ENCODE measurements around the gene HOXB2. TPM values are rescaled to one million over a fixed set of nuclear protein-coding genes. Genes with fewer than 3 reads are reported as not detected.
"Not testable (repeated sequence)": the region's sequence is repeated elsewhere in the genome, so short reads cannot be mapped to it uniquely, and the experiment has no call there.

HOXB2 gene
- total RNA-seq, 1 experiment from 2014 or later: 13.5 TPM

DNA sequence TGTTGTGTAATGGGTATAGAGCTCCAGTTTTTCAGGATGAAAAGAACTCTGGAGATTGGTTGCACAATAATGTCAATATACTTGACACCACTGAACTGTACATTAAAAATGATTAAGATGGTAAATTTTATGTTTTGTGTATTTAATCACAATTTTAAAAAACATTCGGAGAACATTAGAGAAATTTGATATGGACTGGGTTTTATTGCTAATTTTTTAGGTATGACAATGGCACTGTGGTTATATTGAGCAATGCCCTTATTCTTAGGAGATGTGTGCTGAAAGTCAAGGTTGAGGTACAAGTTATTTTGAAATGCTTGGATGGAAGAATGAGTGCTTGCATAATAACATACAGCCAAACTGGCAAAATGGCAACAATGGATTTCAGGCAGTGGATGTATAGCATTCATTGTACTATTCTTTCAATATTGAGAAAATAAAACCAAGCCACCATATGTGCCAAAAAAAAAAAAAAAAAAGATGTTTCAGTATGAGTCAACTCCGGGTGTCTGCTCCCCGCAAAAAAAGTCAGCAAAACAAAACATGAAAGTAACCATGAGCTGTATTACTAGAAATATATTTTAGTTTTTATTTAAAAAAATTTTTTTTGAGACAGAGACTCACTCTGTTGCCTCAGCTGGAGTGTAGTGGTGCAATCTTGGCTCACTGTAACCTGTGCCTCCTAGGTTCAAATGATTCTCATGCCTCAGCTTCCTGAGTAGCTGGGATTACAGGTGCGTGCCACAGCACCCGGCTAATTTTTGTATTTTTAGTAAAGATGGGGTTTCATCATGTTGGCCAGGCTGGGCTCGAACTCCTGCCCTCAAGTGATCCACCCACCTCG is 33.9 kb downstream of the HOXB2 start:
- DNase-seq (ENCODE audit: low read depth): no peak
- in situ Hi-C loops (cut with HindIII; ENCODE audit: low pct_unique_long_range_greater_than_20kb, low sequenced_read_pairs): no loop called here

DNA sequence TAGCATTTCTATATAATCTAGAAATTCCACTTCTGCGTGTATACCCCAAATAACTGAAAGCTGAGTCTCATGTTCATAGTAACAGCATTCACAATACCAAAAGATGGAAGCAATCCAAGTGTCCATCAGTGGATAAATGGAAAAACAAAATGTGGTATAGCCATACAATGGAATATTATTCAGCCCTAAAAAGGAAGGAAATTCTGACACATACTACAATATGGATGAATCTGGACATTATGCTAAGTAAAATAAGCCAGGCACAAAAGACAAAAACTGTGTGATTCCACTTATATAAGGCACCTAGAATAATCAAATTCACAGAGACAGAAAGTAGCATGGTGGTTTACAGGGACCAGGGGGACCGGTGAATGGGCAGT is 34.5 kb downstream of the HOXB2 start:
- in situ Hi-C loops (cut with HindIII; ENCODE audit: low pct_unique_long_range_greater_than_20kb, low sequenced_read_pairs): no loop called here
- DNase-seq (ENCODE audit: low read depth): no peak

DNA sequence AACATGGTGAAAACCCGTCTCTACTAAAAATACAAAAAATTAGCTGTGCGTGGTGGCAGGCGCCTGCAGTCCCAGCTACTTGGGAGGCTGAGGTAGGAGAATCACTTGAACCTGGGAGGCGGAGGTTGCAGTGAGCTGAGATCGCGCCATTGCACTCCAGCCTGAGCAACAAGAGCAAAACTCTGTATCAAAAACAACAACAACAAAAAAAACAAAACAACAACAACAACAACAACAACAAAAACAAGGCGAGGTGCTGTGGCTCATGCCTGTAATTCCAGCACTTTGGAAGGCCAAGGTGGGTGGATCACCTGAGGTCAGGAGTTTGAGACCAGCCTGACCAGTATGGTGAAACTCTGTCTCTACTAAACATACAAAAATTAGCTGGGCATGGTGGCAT is 35.2 kb downstream of the HOXB2 start:
- in situ Hi-C loops (cut with HindIII; ENCODE audit: low pct_unique_long_range_greater_than_20kb, low sequenced_read_pairs); DNase-seq (ENCODE audit: low read depth): not testable (repeated sequence)

DNA sequence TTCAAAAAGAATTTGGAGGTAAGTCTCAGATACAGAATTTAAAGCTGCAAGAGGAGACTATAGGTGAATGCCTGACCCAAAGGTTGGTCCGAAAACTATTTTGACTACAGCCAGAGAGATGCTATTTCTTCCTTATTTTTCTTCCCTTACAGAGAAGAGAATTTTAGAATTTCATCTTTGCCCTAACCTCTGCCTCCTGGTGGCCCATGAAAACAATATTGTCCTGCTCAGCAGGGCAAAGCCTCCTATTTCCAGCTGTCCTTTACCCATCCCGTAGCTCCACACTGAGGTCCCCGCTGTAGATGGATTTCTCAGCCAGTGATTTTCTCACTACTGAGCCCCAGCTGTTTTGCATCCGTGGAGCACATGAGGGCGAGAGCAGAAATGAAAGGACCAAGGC is 38.7 kb downstream of the HOXB2 start:
- in situ Hi-C loops (cut with HindIII; ENCODE audit: low pct_unique_long_range_greater_than_20kb, low sequenced_read_pairs): no loop called here
- no peak for DNase-seq (ENCODE audit: low read depth)

DNA sequence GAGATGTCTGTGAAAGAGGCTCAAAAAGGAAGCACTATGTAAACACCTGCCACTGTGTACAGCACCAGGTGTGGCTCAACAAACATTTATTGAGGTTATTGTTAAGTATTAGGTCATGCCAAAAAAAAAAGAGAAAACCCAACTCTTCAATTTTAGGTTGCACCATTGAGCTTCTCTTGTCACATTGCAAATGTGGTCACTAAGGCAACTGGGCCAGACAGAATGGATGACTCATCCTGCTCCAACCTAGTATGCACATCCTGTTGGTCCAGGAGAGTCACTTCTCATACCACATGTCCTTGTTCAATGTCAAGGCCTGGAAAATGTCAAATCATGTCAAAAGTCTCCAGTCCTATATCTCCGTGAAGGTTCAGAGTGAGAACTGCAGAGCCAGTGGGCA is 39.1 kb downstream of the HOXB2 start:
- DNase-seq (ENCODE audit: low read depth): peak; percentile 56
- in situ Hi-C loops (cut with HindIII; ENCODE audit: low pct_unique_long_range_greater_than_20kb, low sequenced_read_pairs): no loop called here

DNA sequence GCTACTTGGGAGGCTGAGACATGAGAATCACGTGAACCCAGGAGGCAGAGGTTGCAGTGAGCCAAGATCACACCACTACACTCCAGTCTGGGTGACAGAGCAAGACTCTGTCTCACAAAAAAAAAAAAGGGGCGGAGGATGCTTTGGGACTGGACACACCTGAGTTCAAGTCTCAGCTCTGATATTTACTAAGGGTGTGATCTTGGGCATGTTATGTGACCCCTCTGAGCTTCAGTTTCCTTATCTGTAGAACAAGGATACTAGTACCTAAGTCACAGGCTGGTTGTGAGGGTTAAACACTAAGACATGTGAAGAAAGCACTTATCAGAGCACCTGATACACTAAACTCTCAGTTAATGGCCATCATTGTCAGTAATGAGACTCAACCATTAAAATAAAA is 40.0 kb downstream of the HOXB2 start:
- no peak for DNase-seq (ENCODE audit: low read depth)
- in situ Hi-C loops (cut with HindIII; ENCODE audit: low pct_unique_long_range_greater_than_20kb, low sequenced_read_pairs): no loop called here

DNA sequence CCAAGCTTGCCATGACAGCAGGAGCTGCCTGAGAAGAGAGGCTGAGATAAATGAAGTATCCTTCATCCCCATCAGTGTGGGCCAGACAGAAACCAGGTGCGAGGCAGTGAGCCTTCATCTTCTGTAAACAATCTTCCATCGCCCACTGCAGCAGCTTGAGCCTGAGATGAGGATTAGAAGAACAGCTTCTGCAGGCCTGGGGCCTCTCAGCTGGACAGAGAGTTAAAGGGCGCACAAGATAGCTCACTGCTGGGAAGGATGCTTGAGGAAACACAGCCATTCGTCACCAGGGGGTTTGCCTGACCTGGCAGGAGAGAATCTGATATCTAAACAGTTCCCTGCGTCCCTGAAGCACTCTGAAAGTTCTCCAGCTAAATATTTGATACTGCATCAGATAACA is 41.2 kb downstream of the HOXB2 start:
- DNase-seq (ENCODE audit: low read depth): no peak
- in situ Hi-C loops (cut with HindIII; ENCODE audit: low pct_unique_long_range_greater_than_20kb, low sequenced_read_pairs): no loop called here

DNA sequence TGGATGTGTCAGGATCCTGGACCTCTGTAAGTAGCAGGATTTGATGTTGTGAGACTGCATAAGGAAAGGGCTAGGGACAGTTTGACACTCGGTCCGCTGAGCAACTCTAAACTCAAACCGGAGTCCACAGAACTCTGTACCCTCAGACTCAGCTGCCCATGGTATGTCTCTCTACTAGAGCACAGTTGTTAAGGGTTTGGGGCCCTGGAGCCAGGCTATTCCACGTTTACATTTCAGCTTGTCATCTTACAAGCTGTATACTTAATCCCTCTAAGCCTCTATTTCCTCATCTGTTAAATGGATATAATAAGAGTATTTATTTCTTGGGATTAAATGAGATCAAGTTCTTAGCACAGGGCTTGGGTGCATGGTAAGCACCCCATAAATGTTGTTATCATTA is 42.0 kb downstream of the HOXB2 start:
- in situ Hi-C loops (cut with HindIII; ENCODE audit: low pct_unique_long_range_greater_than_20kb, low sequenced_read_pairs): no loop called here
- DNase-seq (ENCODE audit: low read depth): no peak

DNA sequence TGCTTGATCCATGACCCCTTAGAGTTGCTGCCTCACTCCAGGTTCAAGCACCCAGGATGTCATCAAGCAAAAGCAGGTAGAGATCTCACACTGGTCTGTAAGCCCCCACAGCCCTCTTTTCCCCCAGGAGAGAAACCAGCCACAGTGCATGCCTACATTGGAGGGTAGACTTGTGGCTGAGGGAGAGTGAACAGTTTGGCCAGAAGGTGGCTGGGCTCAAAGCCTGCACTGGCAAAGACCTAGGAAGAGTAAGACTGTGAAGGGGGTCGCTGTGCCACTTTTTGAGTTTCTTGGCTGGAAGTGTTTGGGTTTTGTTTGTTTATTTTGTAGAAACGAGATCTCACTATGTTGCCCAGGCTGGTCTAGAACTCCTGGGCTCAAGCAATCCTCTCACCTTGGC is 42.6 kb downstream of the HOXB2 start:
- in situ Hi-C loops (cut with HindIII; ENCODE audit: low pct_unique_long_range_greater_than_20kb, low sequenced_read_pairs): no loop called here
- no peak for DNase-seq (ENCODE audit: low read depth)

DNA sequence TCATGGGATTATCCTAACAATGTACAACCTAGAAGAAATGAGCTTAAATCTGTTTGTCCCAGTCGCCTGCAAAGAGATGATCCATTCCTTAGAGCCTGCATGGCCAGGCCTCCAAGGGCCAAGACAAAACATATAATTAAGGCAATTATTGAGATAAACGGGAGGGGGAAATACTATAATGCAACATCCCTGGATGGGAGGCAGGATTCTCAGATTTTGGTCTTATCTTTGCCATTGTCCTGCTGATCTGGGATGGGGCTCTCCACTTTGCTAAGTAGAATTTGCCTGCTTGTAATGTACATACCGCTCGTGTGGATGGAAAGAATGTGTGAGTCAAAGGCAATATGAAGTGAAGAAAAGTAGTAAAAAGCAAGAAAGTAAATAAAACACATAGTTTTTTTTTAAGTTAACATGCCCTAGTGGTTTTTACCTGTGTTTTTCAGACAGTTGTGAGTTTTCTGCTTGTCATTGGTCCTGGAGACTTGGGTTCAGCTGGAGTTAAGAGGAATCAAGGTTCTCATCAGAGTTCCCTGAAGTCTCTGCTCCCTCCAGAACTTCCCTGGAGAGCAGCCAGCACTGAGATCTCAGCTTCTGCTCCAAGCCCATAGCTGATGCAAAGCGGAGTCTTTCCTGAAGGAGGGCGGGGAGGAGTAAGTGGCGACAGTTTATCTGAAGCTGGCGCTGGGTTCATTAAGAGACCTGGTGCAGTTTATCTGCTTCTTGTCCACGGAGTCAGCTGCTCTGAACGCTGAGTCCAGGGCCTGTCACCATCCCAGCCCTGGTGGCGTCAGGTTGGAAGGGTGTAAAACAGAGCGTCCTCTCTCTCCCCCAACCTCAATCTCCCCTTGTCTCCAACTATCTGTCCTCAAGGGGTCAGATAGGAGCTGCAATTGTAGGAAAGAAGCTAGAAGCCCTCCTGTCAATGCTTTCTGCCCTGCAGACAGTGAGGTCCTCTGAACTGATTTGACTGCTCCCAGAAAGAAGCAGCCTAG is 44.2 kb downstream of the HOXB2 start:
- in situ Hi-C loops (cut with HindIII; ENCODE audit: low pct_unique_long_range_greater_than_20kb, low sequenced_read_pairs): no loop called here
- DNase-seq (ENCODE audit: low read depth): no peak

DNA sequence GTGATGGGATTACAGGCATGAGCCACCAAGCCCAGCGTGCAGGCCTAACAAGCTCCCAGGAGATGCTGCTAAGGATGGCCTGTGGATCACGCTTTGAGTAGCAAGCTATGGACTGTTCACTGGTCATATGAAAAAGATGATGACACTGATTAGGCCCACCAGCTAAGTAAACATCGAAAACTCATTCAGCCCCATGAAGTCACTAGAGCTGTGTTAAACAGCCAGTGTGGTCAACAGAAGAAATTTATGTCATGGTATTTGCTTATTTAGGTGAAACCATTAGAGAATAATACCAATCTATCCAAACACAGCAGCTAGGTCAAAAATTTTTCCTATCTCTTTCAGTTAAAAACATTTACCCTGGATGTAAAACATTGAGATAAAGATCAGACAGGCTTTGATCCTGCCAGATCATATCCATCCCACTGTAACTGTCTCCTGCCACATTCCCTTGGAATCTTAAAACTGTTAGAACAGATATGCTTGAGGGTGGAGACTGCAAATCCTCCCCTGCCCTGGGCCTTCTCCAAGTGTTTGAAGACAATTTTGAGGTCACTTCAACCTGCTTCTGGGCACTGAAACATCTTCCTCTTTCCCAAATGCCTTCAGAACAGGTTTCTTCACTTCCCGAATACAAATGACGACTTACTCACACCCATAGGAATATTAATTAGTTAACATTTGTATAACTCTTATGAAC is 45.0 kb downstream of the HOXB2 start:
- DNase-seq (ENCODE audit: low read depth): no peak
- in situ Hi-C loops (cut with HindIII; ENCODE audit: low pct_unique_long_range_greater_than_20kb, low sequenced_read_pairs): no loop called here

DNA sequence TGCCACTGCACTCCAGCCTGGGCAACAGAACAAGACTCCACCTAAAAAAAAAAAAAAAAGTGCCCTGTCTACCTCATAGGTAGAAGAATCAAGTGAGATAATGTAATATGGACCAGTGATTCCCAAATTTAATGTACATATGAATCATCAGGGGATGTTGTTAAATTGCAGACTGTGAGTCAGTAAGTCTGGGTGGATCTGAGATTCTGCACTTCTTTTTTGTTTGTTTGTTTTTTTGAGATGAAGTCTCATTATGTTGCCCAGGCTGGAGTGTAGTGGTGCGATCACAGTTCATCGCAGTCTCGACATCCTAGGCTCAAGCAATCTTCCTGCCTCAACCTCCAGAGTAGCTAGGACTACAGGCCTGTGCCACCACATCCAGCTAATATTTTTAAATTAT is 45.7 kb downstream of the HOXB2 start:
- in situ Hi-C loops (cut with HindIII; ENCODE audit: low pct_unique_long_range_greater_than_20kb, low sequenced_read_pairs): no loop called here
- DNase-seq (ENCODE audit: low read depth): peak; percentile 62

DNA sequence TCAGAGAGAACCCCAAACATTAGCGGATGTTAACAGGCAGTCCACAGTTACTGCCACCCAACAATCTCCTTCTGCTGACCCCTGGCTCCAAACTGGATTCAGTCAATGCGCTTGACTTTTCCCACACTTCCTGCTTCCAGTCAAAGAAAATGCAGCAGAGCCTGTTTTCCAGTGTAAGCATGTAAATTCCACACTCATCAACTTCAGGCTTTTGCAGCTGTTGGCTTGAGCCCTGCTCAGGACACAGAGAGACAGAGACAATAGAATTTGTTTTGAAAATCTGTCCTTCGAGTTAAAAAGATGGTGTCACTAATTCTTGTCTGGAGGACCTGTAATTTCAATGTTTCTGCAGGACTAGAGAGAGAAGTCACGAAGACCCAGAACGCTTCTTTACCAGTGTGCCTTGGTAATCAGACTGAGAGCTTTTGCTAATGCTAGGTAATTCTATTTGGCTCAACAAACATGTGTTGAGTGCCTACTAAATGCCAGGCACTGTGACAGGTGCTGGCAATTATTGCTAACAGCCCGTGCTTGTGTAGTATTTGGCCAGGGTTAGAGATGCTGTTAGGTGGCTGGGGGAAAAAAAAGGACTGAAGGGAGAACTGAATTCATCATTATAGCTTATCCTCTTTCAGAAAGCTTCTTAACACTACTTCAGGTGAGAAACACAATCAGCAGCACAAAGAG is 46.6 kb downstream of the HOXB2 start:
- in situ Hi-C loops (cut with HindIII; ENCODE audit: low pct_unique_long_range_greater_than_20kb, low sequenced_read_pairs): no loop called here
- no peak for DNase-seq (ENCODE audit: low read depth)

DNA sequence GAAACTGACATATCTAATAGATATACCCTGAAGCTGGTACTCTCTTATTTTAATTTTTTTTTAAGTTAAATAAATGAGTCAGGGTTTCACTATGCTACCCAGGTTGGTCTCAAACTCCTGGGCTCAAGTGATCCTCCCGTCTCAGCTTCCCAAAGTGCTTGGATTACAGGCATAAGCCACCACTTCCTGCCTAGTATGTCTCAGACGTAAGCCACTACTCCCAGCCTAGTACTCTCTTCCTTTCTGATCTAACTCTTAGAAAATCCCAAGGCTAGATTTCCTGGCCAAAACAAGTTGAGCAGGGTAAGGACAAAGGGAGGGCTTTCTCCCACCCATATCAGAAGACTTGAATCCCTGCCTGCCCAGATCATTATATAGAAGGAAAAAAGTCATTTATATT is 47.8 kb downstream of the HOXB2 start:
- DNase-seq (ENCODE audit: low read depth): no peak
- in situ Hi-C loops (cut with HindIII; ENCODE audit: low pct_unique_long_range_greater_than_20kb, low sequenced_read_pairs): no loop called here

DNA sequence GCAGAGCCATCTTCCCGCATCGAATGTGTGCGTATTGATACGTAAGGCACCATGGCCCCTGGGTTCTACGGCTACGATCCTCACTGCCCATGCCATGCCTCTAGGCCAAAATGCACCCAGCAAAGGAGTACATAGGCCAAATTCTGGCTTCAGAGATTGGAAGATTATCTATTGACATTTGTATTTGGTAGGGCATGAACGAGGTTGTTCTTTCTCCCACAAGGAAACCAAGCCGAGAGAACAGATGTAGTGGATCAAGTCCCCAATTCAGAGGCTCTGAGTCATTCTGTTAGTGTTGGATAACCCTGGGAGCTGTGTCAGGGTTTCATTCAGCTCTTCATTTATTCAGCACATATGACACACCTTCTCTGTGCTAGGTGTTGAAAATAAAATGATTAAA is 50.6 kb downstream of the HOXB2 start:
- in situ Hi-C loops (cut with HindIII; ENCODE audit: low pct_unique_long_range_greater_than_20kb, low sequenced_read_pairs): no loop called here
- peak; percentile 43 for DNase-seq (ENCODE audit: low read depth)
